Mammary epithelial cell (primary cell): Measurements from ENCODE around the gene FRRS1.

Experiments used
- EZH2 ChIP-seq: IDR thresholded peaks from 2 replicates; pipeline ENCODE4 v1.6.1; 2012; ENCODE audit warnings: low read length, inconsistent platforms, borderline replicate concordance
- TF ChIP-seq, protein P1 (sequence below), 2 donors: IDR thresholded peaks in 1 of 2; conservative IDR thresholded peaks in 1 of 2; 2 replicates each; pipeline ENCODE4 v1.5.1; 2011 to 2012; ENCODE audit warnings: inconsistent platforms in 2 of 2, low read length in 2 of 2, mild to moderate bottlenecking in 2 of 2, control low read depth in 1 of 2, low read depth in 1 of 2; ENCODE audit not compliant: insufficient read depth in 1 of 2; ENCODE audit errors: extremely low read depth in 1 of 2

DNA sequence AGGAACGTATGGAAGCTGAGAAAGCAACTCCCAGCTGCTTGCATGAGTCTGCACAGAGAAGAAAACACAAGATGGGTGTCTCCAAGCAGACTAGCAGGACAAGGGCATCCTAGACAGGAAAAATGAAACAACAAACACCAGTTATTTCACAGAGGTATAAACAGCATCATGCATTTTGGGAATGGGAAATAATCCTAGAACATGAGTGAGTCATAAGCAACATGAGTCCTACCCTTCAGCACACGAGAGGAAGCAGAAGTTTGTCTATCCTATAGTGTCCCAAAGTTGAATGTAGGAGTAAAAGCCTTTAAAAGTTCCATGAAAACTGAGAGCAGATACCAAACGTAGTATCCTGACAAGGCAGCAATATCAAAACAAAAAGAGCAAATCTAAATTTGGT lies 11.3 kb upstream of the FRRS1 start:
- TF ChIP-seq, protein P1, sequence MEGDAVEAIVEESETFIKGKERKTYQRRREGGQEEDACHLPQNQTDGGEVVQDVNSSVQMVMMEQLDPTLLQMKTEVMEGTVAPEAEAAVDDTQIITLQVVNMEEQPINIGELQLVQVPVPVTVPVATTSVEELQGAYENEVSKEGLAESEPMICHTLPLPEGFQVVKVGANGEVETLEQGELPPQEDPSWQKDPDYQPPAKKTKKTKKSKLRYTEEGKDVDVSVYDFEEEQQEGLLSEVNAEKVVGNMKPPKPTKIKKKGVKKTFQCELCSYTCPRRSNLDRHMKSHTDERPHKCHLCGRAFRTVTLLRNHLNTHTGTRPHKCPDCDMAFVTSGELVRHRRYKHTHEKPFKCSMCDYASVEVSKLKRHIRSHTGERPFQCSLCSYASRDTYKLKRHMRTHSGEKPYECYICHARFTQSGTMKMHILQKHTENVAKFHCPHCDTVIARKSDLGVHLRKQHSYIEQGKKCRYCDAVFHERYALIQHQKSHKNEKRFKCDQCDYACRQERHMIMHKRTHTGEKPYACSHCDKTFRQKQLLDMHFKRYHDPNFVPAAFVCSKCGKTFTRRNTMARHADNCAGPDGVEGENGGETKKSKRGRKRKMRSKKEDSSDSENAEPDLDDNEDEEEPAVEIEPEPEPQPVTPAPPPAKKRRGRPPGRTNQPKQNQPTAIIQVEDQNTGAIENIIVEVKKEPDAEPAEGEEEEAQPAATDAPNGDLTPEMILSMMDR (conservative IDR thresholded peaks at IDR 0.05 in 1 of 2, IDR thresholded peaks at IDR 0.05 in 1 of 2; ENCODE audit: extremely low read depth in 1 of 2, insufficient read depth in 1 of 2, low read depth in 1 of 2, low read length in 2 of 2), result no peak
- no peak for TF ChIP-seq EZH2
